Measurements from ENCODE around the gene TRAF3IP3.

TRAF3IP3 gene, protein sequence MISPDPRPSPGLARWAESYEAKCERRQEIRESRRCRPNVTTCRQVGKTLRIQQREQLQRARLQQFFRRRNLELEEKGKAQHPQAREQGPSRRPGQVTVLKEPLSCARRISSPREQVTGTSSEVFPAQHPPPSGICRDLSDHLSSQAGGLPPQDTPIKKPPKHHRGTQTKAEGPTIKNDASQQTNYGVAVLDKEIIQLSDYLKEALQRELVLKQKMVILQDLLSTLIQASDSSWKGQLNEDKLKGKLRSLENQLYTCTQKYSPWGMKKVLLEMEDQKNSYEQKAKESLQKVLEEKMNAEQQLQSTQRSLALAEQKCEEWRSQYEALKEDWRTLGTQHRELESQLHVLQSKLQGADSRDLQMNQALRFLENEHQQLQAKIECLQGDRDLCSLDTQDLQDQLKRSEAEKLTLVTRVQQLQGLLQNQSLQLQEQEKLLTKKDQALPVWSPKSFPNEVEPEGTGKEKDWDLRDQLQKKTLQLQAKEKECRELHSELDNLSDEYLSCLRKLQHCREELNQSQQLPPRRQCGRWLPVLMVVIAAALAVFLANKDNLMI

GRCh38 chr1:209755926-209756614 lies at the start of gene TRAF3IP3:
Gene TRAF3IP3, plus strand, starts transcription at chr1:209756053. Its CDS starts 3,987 bp downstream, at chr1:209760040.
- peak; percentile 79 to 84 for ATAC-seq

GRCh38 chr1:209706622-209707021 lies 49.2 kb upstream of the TRAF3IP3 start:
- no peak for ATAC-seq

- ATAC-seq: peak; percentile 35 to 64
Measured at GRCh38 chr1:209707308-209707707, 48.5 kb upstream of the TRAF3IP3 start.

DNA sequence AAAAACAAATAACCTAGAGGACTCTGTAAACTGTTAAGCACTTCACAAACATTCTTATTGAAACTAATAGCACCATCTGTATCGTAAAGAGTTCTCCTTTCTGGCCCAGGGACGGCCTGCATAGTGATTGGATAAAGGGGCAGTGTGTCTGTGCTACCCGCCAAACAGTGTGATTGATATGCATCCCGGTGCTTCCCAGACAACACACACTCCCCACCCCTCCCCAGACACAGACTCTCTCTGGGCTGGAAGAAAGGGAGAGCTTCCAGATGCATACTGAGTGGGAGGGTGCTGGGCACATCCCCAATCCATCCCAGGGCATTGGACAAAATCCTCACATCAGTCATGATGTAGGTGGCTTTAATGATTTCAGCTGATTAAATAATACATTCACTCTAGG lies 47.6 kb upstream of the TRAF3IP3 start:
- no peak for ATAC-seq

DNA sequence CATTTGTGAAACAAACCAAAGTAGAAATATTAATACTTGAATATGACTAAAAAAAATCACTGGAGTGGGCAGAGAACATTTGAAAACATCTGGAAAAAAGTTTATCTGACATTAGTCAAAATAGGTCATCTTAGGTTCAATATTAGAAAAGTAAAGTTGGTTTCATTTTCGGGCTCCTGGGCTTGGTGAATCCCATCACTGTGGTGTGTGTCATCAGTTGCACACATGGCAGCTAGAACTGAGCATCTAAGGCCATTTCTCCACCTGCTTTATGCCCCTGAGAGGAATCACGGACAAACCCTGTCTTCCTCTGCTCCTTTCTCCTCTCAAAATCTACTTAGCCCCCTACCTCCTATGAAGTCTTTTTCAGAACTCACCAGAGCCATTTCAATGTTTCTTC lies 45.8 kb upstream of the TRAF3IP3 start:
- ATAC-seq: peak; percentile 63 to 66

- ATAC-seq: no peak
Measured at GRCh38 chr1:209710847-209711246, 45.0 kb upstream of the TRAF3IP3 start.

GRCh38 chr1:209714338-209714737 lies 41.5 kb upstream of the TRAF3IP3 start:
- ATAC-seq: no peak

GRCh38 chr1:209715314-209715713 lies 40.5 kb upstream of the TRAF3IP3 start:
- ATAC-seq: no peak

DNA sequence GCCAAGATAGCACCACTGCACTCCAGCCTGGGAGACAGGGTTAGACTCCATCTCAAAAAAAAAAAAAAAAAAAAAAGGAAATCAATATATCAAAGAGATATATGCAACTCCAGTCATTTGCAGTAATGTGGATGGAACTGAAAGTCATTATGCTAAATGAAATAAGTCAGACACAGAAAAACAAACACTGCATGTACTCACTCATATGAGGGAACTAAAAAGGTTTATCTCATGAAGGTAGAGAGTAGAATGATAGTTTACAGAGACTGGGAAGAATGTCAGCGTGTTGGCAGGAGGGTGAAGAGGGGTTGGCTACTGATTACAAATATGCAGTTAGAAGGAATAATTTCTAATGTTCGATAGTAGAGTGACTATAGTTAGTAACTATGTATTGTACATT lies 38.0 kb upstream of the TRAF3IP3 start:
- no peak for ATAC-seq

- no peak for ATAC-seq
Measured at GRCh38 chr1:209720326-209720725, 35.5 kb upstream of the TRAF3IP3 start.

DNA sequence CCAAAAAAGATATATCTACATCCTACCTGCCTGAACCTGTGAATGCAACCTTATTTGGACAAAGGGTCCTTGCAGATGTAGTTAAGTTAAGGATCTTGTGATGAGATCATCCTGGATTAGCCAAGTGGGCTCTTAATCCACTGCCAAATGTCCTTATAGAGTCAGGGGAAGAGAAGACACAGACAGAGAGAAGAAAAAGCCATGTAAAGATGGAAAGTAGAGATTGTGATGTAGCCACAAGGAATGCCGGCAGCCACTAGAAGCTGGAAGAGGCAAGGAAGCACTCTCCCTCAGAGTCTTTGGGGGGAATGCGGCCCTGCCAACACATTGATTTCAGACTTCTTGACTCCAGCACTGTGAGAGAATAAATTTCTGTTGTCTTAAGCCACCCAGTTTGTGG lies 35.0 kb upstream of the TRAF3IP3 start:
- ATAC-seq: no peak

DNA sequence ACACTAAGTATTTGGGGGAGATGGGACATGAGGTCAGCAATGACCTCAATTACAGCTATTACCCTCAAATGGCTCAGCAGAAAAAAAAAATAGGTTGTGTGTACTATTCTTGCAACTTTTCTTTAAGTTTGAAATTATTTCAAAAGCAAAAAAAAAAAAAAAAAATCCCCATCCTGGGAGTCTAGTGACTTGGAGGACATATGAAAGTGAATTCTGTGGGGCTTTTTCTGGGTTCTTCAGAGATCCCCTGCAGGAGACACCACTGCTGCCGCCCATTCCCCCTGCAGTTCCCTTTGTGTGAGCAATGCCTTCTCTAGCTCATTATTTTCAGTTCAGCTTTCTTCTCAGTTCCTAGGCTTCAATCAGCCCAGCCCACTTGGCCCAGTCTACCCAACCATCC lies 34.5 kb upstream of the TRAF3IP3 start:
- no peak for ATAC-seq

GRCh38 chr1:209723265-209723664 lies 32.6 kb upstream of the TRAF3IP3 start:
- ATAC-seq: no peak

DNA sequence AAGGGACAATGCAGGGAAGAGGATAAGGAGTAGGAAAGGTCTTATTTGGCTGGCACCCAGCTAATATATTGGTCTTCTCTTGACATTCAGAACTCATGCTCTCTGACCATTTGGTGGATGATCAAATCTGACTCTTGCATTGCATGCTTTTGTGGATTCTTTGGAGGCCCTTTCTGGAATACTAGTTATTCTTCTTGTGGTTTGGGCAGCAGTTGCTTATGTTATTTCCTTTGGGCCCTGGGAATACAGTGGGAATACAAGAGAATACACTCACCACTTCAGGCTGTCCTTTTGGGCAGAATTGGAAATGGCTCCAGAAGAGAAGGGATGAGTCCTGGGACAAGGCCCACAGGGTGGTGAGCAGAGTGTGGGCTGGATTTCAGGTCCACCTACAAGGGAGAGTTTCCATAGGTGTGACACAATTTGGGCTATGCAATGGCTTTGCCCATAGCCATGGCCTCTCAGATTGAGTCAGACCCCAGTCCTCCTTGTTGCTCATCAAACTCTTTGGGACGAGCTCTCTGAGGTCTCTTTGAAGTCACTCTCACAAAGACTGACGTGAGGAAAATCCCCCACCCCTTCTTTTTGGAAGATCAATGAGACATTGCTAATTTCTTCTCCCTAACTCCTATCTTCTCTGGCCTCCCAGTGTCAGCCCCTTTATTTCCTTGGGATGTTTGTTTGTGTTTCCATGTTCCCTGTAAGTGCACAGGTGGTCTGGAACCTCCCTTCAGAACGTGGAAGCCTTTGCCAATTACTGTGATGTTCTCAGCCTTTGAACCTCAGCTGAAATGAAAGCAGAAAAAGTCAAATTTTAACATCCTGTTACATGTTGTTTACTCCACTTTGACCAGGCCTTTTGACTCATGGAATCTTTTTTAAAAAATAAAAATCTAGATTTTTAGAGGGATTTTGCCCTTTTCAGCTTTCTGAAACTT lies 31.8 kb upstream of the TRAF3IP3 start:
- peak; percentile 77 to 79 for ATAC-seq

GRCh38 chr1:209727286-209727685 lies 28.6 kb upstream of the TRAF3IP3 start:
- no peak for ATAC-seq

DNA sequence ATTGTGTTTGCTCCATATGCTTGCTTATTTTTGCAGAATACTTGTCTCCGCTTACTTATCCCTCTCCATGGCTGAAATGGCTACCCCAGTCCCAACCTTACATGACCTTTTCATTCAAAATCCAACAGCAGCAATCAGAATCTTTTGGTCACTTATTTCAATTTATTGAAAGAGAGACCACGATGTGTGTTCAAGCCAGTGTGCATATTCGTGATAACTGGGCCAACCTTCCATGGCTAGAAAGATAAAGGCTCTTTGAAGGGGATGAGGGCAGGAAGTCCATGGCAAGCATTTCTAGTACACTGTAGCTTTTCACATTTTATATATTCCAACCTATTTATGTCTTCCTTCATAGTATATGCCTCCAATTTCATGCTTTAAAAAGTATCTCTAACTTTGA lies 28.1 kb upstream of the TRAF3IP3 start:
- ATAC-seq: no peak

- ATAC-seq: no peak
Measured at GRCh38 chr1:209728466-209728865, 27.4 kb upstream of the TRAF3IP3 start.

GRCh38 chr1:209729436-209729835 lies 26.4 kb upstream of the TRAF3IP3 start:
- no peak for ATAC-seq

DNA sequence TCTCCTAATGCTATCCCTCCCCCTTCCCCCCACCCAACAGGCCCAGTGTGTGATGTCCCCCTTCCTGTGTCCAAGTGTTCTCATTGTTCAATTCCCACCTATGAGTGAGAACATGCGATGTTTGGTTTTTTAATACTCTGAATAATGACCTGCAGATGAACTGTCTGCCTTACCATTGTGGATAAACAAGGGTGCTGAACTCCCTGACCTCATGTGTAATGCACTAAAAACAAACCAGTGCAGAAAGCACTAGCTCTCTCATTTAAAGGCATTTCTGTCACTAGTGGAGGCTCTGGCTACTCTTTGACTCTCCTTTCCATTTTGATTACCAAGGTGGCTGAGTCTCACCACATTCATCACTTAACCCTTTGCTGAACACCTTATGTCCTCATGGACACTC lies 23.1 kb upstream of the TRAF3IP3 start:
- no peak for ATAC-seq

- ATAC-seq: no peak
Measured at GRCh38 chr1:209733409-209734192, 22.3 kb upstream of the TRAF3IP3 start.

GRCh38 chr1:209736490-209737117 lies 19.2 kb upstream of the TRAF3IP3 start:
- ATAC-seq: peak in 1 of 2 donors; percentile 73

Data from activated CD4-positive, CD25-positive, alpha-beta regulatory T cell treated with anti-CD3 and anti-CD28 coated beads, Interleukin-2, amount 50 U/mL, for 24 hours (primary cell).